Panc1 (cell line): ENCODE results near the gene GRIK1. TPM values are rescaled to one million over a fixed set of nuclear protein-coding genes. Genes with fewer than 3 reads are reported as not detected.

Source experiments
- ATAC-seq: fragments of 200-7000 bp; cut with Tn5 transposase; 2 replicates; pipeline ENCODE4 v1.9.1; 2020; ENCODE audit warnings: mild to moderate bottlenecking, moderate library complexity
- BruUV-seq: library from RNA; stranded (reverse); fragments of 400-500 nt; replicated peaks from 2 replicates; lab custom pipeline; 2021; lab: Mats Ljungman, UMichigan
- CTCF ChIA-PET: fragments of 300-600 bp; sonication (Branson Sonifier 250); formaldehyde crosslinking; loops from one replicate; lab custom pipeline; 2022; ENCODE audit warnings: antibody characterized with exemption; lab: Charles Lee
- POLR2A ChIA-PET: fragments of 300-600 bp; sonication (Branson Sonifier 250); formaldehyde crosslinking; loops from one replicate; lab custom pipeline; 2022; ENCODE audit warnings: antibody characterized with exemption; lab: Charles Lee
- DNase-seq: peaks from one replicate; pipeline ENCODE4 v3.0.0-alpha.2; 2010; ENCODE audit warnings: low read depth, low spot score
- H3K27ac ChIP-seq: 2 replicates; pipeline ENCODE4 v1.5.1; 2011; ENCODE audit warnings: mild to moderate bottlenecking, low read length, inconsistent platforms
- H3K27me3 ChIP-seq: fragments of 200-500 bp; sonication (Bioruptor generic); 2 replicates; pipeline ENCODE4 v1.6.0; 2014; ENCODE audit warnings: low read length, inconsistent platforms; ENCODE audit not compliant: control insufficient read depth, insufficient read depth
- H3K36me3 ChIP-seq: fragments of 200-500 bp; sonication (Bioruptor generic); 2 replicates; pipeline ENCODE4 v1.5.1; 2014; ENCODE audit warnings: inconsistent platforms, mild to moderate bottlenecking, low read length, moderate library complexity; ENCODE audit not compliant: control insufficient read depth, insufficient read depth
- H3K4me1 ChIP-seq: 2 replicates; pipeline ENCODE4 v1.5.1; 2011; ENCODE audit warnings: inconsistent platforms, mild to moderate bottlenecking, low read length, moderate library complexity; ENCODE audit not compliant: control insufficient read depth, insufficient read depth
- H3K4me3 ChIP-seq, 2 experiments: 2 replicates each; pipeline ENCODE4 v1.5.1; 2011 to 2012; ENCODE audit warnings: low read depth in 2 of 2, low read length in 2 of 2, mild to moderate bottlenecking in 2 of 2, inconsistent platforms in 1 of 2, moderate library complexity in 1 of 2
- H3K9me3 ChIP-seq: fragments of 200-500 bp; sonication (Bioruptor generic); 2 replicates; pipeline ENCODE4 v1.5.1; 2014; ENCODE audit warnings: low read depth, mild to moderate bottlenecking, inconsistent platforms, low read length, moderate library complexity; ENCODE audit not compliant: control insufficient read depth, insufficient read depth
- POLR2AphosphoS5 ChIP-seq: IDR thresholded peaks from 2 replicates; pipeline ENCODE4 v1.6.1; 2012; ENCODE audit warnings: mild to moderate bottlenecking, low read depth, low read length, moderate library complexity
- SIN3A ChIP-seq: IDR thresholded peaks from 2 replicates; pipeline ENCODE4 v1.6.1; 2012; ENCODE audit warnings: low read depth, mild to moderate bottlenecking, low read length, moderate library complexity, borderline replicate concordance; ENCODE audit not compliant: insufficient read depth
- TCF7L2 ChIP-seq: IDR thresholded peaks from 2 replicates; pipeline ENCODE4 v1.6.1; 2011; ENCODE audit warnings: mild to moderate bottlenecking, low read depth, low read length, inconsistent platforms
- in situ Hi-C: cut with HindIII; loops from 2 replicates; pipeline ENCODE4 v1.10.0; 2016; ENCODE audit warnings: low sequenced_read_pairs, low pct_unique_long_range_greater_than_20kb
- intact Hi-C: fragments of 100-400 bp; cut with micrococcal nuclease; formaldehyde crosslinking; loops from one replicate; pipeline ENCODE4 v1.10.0; 2022; ENCODE audit not compliant: unreplicated experiment
- total RNA-seq: library from RNA; stranded (reverse); gene quantifications from one replicate; pipeline ENCODE4 v1.2.1, GENCODE V29; 2021; ENCODE audit not compliant: unreplicated experiment
- TF ChIP-seq, protein P1 (sequence below): fragments of 450-650 bp; IDR thresholded peaks from 2 replicates; pipeline ENCODE4 v1.5.1; 2017; ENCODE audit warnings: mild to moderate bottlenecking
- TF ChIP-seq, protein P2 (sequence below), 2 experiments: IDR thresholded peaks; 2 replicates each; pipeline ENCODE4 v1.6.1; 2011 to 2012; ENCODE audit warnings: low read depth in 2 of 2, control low read depth in 1 of 2, low read length in 1 of 2, mild to moderate bottlenecking in 1 of 2, moderate library complexity in 1 of 2; ENCODE audit not compliant: insufficient read depth in 1 of 2

GRIK1 gene
- total RNA-seq, 1 experiment from 2014 or later = not detected

DNA sequence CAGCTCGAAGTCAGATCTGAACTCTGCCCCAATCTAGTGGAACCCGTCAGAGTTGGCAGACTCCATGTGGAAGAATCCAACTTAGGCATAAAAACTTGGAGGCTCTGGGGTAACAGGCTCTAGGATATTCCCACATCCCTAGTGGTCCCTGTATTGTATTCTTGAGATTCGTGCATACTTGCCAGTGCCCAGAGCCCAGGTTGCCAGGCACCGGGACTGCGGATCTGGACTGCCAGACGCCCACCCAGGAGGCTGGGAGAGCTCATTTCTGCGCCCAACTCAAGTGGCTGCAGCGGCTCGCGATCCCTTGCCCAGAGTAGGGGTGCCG is 1.1 kb downstream of the GRIK1 start:
- BruUV-seq = no TSS peak
- no peak overlapping the region for H3K4me3 ChIP-seq
- ChIA-PET POLR2A (no interaction called here), CTCF (no interaction called here)
- TF ChIP-seq SIN3A (no peak), TCF7L2 (no peak), POLR2AphosphoS5 (no peak)
- TF ChIP-seq, protein P1, sequence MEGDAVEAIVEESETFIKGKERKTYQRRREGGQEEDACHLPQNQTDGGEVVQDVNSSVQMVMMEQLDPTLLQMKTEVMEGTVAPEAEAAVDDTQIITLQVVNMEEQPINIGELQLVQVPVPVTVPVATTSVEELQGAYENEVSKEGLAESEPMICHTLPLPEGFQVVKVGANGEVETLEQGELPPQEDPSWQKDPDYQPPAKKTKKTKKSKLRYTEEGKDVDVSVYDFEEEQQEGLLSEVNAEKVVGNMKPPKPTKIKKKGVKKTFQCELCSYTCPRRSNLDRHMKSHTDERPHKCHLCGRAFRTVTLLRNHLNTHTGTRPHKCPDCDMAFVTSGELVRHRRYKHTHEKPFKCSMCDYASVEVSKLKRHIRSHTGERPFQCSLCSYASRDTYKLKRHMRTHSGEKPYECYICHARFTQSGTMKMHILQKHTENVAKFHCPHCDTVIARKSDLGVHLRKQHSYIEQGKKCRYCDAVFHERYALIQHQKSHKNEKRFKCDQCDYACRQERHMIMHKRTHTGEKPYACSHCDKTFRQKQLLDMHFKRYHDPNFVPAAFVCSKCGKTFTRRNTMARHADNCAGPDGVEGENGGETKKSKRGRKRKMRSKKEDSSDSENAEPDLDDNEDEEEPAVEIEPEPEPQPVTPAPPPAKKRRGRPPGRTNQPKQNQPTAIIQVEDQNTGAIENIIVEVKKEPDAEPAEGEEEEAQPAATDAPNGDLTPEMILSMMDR = no peak
- TF ChIP-seq, protein P2, sequence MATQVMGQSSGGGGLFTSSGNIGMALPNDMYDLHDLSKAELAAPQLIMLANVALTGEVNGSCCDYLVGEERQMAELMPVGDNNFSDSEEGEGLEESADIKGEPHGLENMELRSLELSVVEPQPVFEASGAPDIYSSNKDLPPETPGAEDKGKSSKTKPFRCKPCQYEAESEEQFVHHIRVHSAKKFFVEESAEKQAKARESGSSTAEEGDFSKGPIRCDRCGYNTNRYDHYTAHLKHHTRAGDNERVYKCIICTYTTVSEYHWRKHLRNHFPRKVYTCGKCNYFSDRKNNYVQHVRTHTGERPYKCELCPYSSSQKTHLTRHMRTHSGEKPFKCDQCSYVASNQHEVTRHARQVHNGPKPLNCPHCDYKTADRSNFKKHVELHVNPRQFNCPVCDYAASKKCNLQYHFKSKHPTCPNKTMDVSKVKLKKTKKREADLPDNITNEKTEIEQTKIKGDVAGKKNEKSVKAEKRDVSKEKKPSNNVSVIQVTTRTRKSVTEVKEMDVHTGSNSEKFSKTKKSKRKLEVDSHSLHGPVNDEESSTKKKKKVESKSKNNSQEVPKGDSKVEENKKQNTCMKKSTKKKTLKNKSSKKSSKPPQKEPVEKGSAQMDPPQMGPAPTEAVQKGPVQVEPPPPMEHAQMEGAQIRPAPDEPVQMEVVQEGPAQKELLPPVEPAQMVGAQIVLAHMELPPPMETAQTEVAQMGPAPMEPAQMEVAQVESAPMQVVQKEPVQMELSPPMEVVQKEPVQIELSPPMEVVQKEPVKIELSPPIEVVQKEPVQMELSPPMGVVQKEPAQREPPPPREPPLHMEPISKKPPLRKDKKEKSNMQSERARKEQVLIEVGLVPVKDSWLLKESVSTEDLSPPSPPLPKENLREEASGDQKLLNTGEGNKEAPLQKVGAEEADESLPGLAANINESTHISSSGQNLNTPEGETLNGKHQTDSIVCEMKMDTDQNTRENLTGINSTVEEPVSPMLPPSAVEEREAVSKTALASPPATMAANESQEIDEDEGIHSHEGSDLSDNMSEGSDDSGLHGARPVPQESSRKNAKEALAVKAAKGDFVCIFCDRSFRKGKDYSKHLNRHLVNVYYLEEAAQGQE (IDR thresholded peaks at IDR 0.05; ENCODE audit: insufficient read depth in 1 of 2, low read depth in 2 of 2, low read length in 1 of 2) = no peak
- DNase-seq (no peak), ATAC-seq (no peak)
- H3K27me3 ChIP-seq = no peaks in the 10 kb centered on the region; the same call in 1 of the 2 replicates
- H3K9me3 ChIP-seq = no peaks in the 10 kb centered on the region
- no peaks in the 10 kb centered on the region for H3K4me1 ChIP-seq
- intact Hi-C loops = no loop called here
- no peak overlapping the region for H3K27ac ChIP-seq
- H3K36me3 ChIP-seq = no peaks in the 10 kb centered on the region
- in situ Hi-C loops = no loop called here

DNA sequence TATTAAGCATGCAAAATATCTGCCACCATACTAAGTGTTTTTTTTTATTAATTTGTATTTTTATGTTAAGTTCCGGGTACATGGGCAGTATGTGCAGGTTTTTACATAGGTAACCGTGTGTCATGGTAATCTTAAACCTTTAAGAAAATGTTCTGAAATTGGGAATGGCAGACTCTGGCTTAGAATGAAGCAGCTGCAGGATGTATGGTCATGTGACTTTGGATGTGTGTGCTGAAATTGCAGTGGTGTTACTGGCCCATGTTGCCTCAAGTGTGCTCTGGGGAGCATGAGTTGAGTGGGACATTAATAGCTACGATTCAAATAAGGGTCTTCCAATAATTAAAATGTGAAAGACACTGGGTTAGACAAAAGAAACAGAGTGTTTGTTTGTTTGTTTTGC is 6.7 kb downstream of the GRIK1 start:
- ATAC-seq (no peak), DNase-seq (no peak)
- no peak overlapping the region for H3K4me3 ChIP-seq
- H3K36me3 ChIP-seq = no peaks in the 10 kb centered on the region
- no peaks in the 10 kb centered on the region for H3K4me1 ChIP-seq
- no peak overlapping the region for H3K27ac ChIP-seq
- no TSS peak for BruUV-seq
- no peaks in the 10 kb centered on the region for H3K27me3 ChIP-seq
- intact Hi-C loops (no loop called here), in situ Hi-C loops (no loop called here)
- H3K9me3 ChIP-seq = no peaks in the 10 kb centered on the region
- TF ChIP-seq TCF7L2 (no peak), POLR2AphosphoS5 (no peak), SIN3A (no peak)
- TF ChIP-seq, protein P1 = no peak
- TF ChIP-seq, protein P2 (IDR thresholded peaks at IDR 0.05; ENCODE audit: insufficient read depth in 1 of 2, low read depth in 2 of 2, low read length in 1 of 2) = no peak
- ChIA-PET CTCF (no interaction called here), POLR2A (no interaction called here)
